Immature natural killer cell (primary cell): Measurements from ENCODE around the gene FANK1. TPM values are rescaled to one million over a fixed set of nuclear protein-coding genes. Genes with fewer than 3 reads are reported as not detected.
"Not testable (repeated sequence)": the region's sequence is repeated elsewhere in the genome, so short reads cannot be mapped to it uniquely, and the experiment has no call there.

ENCODE experiments used
- DNase-seq, 3 donors: peaks; one replicate each; pipeline ENCODE4 v3.0.0; 2022; ENCODE audit warnings: mixed read lengths in 1 of 3
- H3K27ac Mint-ChIP-seq, 6 donors: one replicate each; pipeline ENCODE4 v1.8.0; 2020; ENCODE audit warnings: mixed read lengths in 6 of 6, mild to moderate bottlenecking in 5 of 6, inconsistent platforms in 4 of 6, moderate library complexity in 3 of 6
- H3K27me3 Mint-ChIP-seq, 3 donors: one replicate each; pipeline ENCODE4 v1.8.0; 2020 to 2021; ENCODE audit warnings: low read depth in 3 of 3, mild to moderate bottlenecking in 3 of 3, mixed read lengths in 3 of 3, moderate library complexity in 3 of 3, inconsistent platforms in 1 of 3
- H3K36me3 Mint-ChIP-seq, 3 donors: one replicate each; pipeline ENCODE4 v1.8.0; 2020; ENCODE audit warnings: mixed read lengths in 3 of 3, inconsistent platforms in 2 of 3, mild to moderate bottlenecking in 2 of 3
- H3K4me1 Mint-ChIP-seq, 2 donors: one replicate each; pipeline ENCODE4 v1.8.0; 2020; ENCODE audit warnings: inconsistent platforms in 2 of 2, mild to moderate bottlenecking in 2 of 2, mixed read lengths in 2 of 2, moderate library complexity in 1 of 2
- H3K4me3 Mint-ChIP-seq, 5 donors: one replicate each; pipeline ENCODE4 v1.8.0; 2020; ENCODE audit warnings: mild to moderate bottlenecking in 5 of 5, mixed read lengths in 5 of 5, inconsistent platforms in 3 of 5, moderate library complexity in 3 of 5
- H3K9me3 Mint-ChIP-seq, 6 donors: one replicate each; pipeline ENCODE4 v1.8.0; 2020; ENCODE audit warnings: mild to moderate bottlenecking in 6 of 6, mixed read lengths in 6 of 6, inconsistent platforms in 4 of 6, moderate library complexity in 3 of 6
- polyA plus RNA-seq, 3 donors: library from polyadenylated mRNA; unstranded; fragments of 300-500 nt; fragmentation: Illumina TruSeq; gene quantifications; one replicate each; pipeline ENCODE4 v1.2.3, GENCODE V29; 2021

Gene FANK1
- polyA plus RNA-seq, 3 donors from 2014 or later, result not detected

- no peaks in the 10 kb centered on the region for H3K36me3 Mint-ChIP-seq
- H3K27me3 Mint-ChIP-seq, result peaks cover 2 to 10% (median 5%) of the 10 kb centered on the region in 3 donors
- DNase-seq, result no peak
- H3K9me3 Mint-ChIP-seq, result no peaks in the 10 kb centered on the region
- no peaks in the 10 kb centered on the region for H3K4me1 Mint-ChIP-seq
- no peak overlapping the region for H3K4me3 Mint-ChIP-seq
- H3K27ac Mint-ChIP-seq, result no peak overlapping the region
Observed at GRCh38 chr10:125928928-125929585, 32.7 kb downstream of the FANK1 start.

- H3K4me1 Mint-ChIP-seq, result no peaks in the 10 kb centered on the region
- H3K36me3 Mint-ChIP-seq, result no peaks in the 10 kb centered on the region
- no peak overlapping the region for H3K27ac Mint-ChIP-seq
- no peaks in the 10 kb centered on the region for H3K9me3 Mint-ChIP-seq
- DNase-seq, result no peak
- H3K27me3 Mint-ChIP-seq, result peaks cover 2 to 10% (median 7%) of the 10 kb centered on the region in 3 donors
- no peak overlapping the region for H3K4me3 Mint-ChIP-seq
Observed at GRCh38 chr10:125929618-125930017, 33.3 kb downstream of the FANK1 start.

GRCh38 chr10:125933693-125934092 lies 37.3 kb downstream of the FANK1 start:
- Mint-ChIP-seq H3K27ac (no peak overlapping the region), H3K27me3 (peaks cover 5 to 13% (median 7%) of the 10 kb centered on the region in 3 donors), H3K4me1 (no peaks in the 10 kb centered on the region), H3K36me3 (no peaks in the 10 kb centered on the region), H3K9me3 (no peaks in the 10 kb centered on the region), H3K4me3 (no peak overlapping the region)
- DNase-seq, result no peak

DNA sequence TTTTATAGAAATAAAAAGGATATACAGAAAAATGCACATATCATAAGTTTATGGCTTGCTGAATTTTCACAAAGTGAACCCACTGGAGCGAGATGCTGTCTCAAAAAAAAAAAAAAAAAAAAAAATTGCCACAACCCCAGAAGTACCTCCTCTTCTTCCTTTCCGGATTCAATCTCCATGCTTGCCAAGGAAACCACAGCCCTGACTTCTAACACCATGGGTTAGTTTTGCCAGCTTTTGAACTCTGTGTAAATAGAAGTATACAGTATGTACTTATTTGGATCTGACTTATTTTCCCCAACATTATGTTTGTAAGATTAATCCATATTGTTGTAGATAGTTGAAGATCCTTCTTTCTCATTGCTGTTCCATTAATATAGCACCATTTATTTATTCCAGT lies 40.0 kb downstream of the FANK1 start:
- peaks cover 2 to 10% (median 5%) of the 10 kb centered on the region in 3 donors for H3K27me3 Mint-ChIP-seq

DNA sequence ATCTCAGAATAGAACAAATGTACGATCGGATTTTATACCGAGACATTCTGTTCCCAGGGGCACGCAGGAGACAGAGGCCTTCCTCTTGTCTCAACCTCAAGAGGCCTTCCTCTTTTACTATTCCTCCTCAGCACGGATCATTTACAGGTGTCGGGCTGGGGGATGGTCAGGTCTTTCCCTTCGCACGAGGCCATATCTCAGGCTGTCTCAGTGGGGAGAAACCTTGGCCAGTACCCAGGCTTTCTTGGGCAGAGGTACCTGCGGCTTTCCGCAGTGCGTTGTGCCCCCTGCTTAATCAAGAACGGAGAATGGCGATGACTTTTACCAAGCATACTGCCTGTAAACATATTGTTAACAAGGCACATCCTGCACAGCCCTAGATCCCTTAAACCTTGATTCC lies 44.2 kb downstream of the FANK1 start:
- H3K36me3 Mint-ChIP-seq, result no peaks in the 10 kb centered on the region
- H3K27ac Mint-ChIP-seq, result no peak overlapping the region
- peaks cover 0 to 9% (median 0%) of the 10 kb centered on the region in 6 donors for H3K9me3 Mint-ChIP-seq
- no peaks in the 10 kb centered on the region for H3K4me1 Mint-ChIP-seq
- peaks cover 2 to 8% (median 4%) of the 10 kb centered on the region in 3 donors for H3K27me3 Mint-ChIP-seq
- H3K4me3 Mint-ChIP-seq, result no peak overlapping the region
- DNase-seq, result no peak

More for the DNA sequence above, 40.0 kb downstream of the FANK1 start:
- Mint-ChIP-seq H3K36me3 (no peaks in the 10 kb centered on the region), H3K4me1 (no peaks in the 10 kb centered on the region), H3K4me3 (no peak overlapping the region), H3K27ac (no peak overlapping the region), H3K9me3 (no peaks in the 10 kb centered on the region)
- no peak for DNase-seq

GRCh38 chr10:125951290-125951689 lies 54.9 kb downstream of the FANK1 start:
- no peaks in the 10 kb centered on the region for H3K4me1 Mint-ChIP-seq
- no peaks in the 10 kb centered on the region for H3K36me3 Mint-ChIP-seq
- DNase-seq, result no peak
- peaks cover 12 to 31% (median 19%) of the 10 kb centered on the region in 6 donors for H3K9me3 Mint-ChIP-seq
- H3K27me3 Mint-ChIP-seq, result peaks cover 0 to 5% (median 3%) of the 10 kb centered on the region in 3 donors
- H3K27ac Mint-ChIP-seq, result no peak overlapping the region
- no peak overlapping the region for H3K4me3 Mint-ChIP-seq

DNA sequence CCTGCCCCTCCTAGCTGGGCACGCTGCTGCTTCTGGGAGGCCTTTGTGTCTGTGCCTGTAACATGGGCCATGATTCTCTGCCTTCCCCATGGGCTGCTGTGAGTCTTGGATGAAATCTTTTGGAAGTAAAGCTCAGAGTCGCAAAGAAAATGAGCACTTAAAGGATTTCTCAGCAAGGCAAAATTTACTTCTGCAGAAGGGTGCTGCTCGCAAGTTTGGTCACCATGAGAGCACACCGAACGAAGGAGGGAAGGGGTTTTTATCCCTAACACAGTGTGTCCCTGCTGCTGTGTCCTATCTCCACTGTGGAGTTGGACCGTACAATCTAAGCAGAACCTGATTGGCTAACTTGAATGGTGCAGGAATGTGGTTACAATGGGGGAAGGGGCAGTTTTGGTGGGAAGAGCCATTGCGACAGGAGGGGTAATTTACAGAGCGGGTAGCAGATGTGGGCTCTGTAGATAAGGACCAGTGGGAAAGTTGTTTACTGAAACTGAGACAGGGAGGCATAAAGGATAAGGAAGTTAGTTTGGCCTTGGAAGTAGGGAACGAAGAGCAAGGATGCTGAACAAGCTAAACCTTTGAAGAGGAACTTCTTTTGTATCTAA lies 57.5 kb downstream of the FANK1 start:
- Mint-ChIP-seq H3K27ac (no peak overlapping the region), H3K36me3 (no peaks in the 10 kb centered on the region), H3K27me3 (peaks cover 0 to 4% (median 3%) of the 10 kb centered on the region in 3 donors), H3K4me1 (no peaks in the 10 kb centered on the region), H3K9me3 (peaks cover 12 to 31% (median 19%) of the 10 kb centered on the region in 6 donors), H3K4me3 (no peak overlapping the region)
- no peak for DNase-seq

GRCh38 chr10:125955766-125956165 lies 59.4 kb downstream of the FANK1 start:
- Mint-ChIP-seq H3K27ac (no peak overlapping the region), H3K4me1 (no peaks in the 10 kb centered on the region), H3K27me3 (peaks cover 0 to 4% (median 3%) of the 10 kb centered on the region in 3 donors), H3K36me3 (no peaks in the 10 kb centered on the region), H3K9me3 (peaks cover 12 to 31% (median 18%) of the 10 kb centered on the region in 6 donors), H3K4me3 (no peak overlapping the region)
- DNase-seq, result no peak

GRCh38 chr10:125961743-125962142 lies 65.4 kb downstream of the FANK1 start:
- no peaks in the 10 kb centered on the region for H3K9me3 Mint-ChIP-seq
- no peaks in the 10 kb centered on the region for H3K36me3 Mint-ChIP-seq
- H3K4me3 Mint-ChIP-seq, result no peak overlapping the region
- peaks cover 0 to 2% (median 0%) of the 10 kb centered on the region in 3 donors for H3K27me3 Mint-ChIP-seq
- no peak overlapping the region for H3K27ac Mint-ChIP-seq
- DNase-seq, result no peak
- H3K4me1 Mint-ChIP-seq, result no peaks in the 10 kb centered on the region

DNA sequence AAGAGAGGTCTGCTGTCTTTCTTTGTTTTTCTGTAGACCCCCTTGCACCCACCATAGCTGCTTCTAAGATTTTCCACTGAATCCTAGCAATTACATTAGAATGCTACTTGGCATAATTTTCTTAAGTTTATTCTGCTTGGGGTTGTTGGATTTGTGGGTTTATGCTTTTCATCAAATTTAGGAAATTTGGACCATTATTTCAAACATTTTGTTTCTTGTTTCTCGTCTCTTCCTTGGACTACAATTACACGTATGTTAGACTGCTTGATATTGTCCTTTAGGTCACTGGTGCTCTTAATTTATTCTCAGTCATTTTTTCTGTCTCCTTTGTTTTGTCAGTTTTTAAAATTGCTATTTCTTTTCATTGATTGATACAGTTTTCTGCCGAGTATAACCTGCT lies 65.8 kb downstream of the FANK1 start:
- Mint-ChIP-seq H3K36me3 (no peaks in the 10 kb centered on the region), H3K27me3 (peaks cover 0 to 2% (median 0%) of the 10 kb centered on the region in 3 donors), H3K9me3 (no peaks in the 10 kb centered on the region), H3K4me1 (no peaks in the 10 kb centered on the region), H3K4me3 (no peak overlapping the region), H3K27ac (no peak overlapping the region)
- no peak for DNase-seq

DNA sequence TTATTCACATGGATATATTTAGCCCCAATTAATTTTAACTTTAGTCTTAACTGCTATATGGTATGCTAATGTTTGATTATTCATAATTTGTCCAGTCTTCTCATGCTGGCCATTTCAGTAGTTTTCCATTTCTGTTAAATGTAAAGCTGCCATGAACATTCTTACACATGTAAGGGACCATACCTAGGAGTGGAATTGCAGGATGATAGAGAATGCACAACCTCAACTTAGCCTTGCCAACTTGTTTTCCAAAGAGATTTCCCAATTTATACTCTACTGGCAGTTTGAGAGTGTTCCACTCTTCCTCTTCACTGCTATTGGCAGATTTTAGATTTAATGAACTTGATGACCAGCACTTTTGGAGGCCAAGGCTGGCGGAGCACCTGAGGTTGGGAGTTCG lies 68.2 kb downstream of the FANK1 start:
- Mint-ChIP-seq H3K9me3 (no peaks in the 10 kb centered on the region), H3K4me3 (no peak overlapping the region), H3K27me3 (peaks cover under 1 to 4% (median 2%) of the 10 kb centered on the region in 3 donors), H3K4me1 (no peaks in the 10 kb centered on the region), H3K27ac (no peak overlapping the region), H3K36me3 (no peaks in the 10 kb centered on the region)
- DNase-seq, result no peak

- H3K4me1 Mint-ChIP-seq, result no peaks in the 10 kb centered on the region
- DNase-seq, result no peak
- H3K9me3 Mint-ChIP-seq, result no peaks in the 10 kb centered on the region
- no peak overlapping the region for H3K4me3 Mint-ChIP-seq
- H3K27me3 Mint-ChIP-seq, result peaks cover 4 to 6% (median 4%) of the 10 kb centered on the region in 3 donors
- no peak overlapping the region for H3K27ac Mint-ChIP-seq
- no peaks in the 10 kb centered on the region for H3K36me3 Mint-ChIP-seq
Observed at GRCh38 chr10:125967533-125967932, 71.2 kb downstream of the FANK1 start.

- H3K36me3 Mint-ChIP-seq, H3K27me3 Mint-ChIP-seq, H3K9me3 Mint-ChIP-seq, DNase-seq, H3K27ac Mint-ChIP-seq, H3K4me1 Mint-ChIP-seq, H3K4me3 Mint-ChIP-seq: not testable (repeated sequence)
Observed at GRCh38 chr10:125970077-125970630, 73.8 kb downstream of the FANK1 start.

DNA sequence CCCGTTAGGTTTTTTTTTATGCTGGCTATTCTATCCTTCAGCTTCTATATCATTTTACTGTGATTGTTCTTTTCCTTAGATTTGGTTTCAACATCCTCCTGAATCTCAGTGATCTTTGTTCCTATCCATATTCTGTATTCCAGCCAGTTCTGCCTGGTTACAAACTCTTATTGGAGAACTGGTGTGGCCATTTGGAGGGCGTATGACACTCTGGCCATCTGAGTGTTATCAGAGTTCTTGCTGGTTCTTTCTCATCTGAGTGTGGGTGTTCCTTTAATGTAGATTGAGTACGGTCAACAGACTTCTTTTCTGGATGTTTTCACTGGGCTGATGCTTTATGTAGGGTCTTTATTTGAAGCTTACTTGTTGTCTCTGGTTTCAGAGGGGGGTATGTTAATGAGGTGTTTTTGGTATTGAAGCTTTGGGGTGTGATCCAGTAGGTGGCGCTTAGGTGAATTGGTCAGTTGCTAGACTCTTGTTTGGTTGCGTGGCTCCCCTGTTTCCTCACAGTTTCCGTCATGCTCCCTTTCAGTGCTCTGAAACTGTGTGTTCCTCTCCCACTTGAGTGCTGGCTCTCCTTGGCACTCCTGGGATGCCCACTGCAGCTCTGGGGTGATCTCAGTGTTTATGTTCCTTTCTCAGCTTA lies 80.7 kb downstream of the FANK1 start:
- Mint-ChIP-seq H3K9me3 (no peaks in the 10 kb centered on the region), H3K27me3 (peaks cover 0 to 6% (median 5%) of the 10 kb centered on the region in 3 donors), H3K4me3 (no peak overlapping the region), H3K4me1 (peaks cover under 1 to 1% of the 10 kb centered on the region in 2 donors), H3K27ac (no peak overlapping the region), H3K36me3 (no peaks in the 10 kb centered on the region)
- no peak for DNase-seq
